ENCODE measurements around the gene SEMA3C.

DNA sequence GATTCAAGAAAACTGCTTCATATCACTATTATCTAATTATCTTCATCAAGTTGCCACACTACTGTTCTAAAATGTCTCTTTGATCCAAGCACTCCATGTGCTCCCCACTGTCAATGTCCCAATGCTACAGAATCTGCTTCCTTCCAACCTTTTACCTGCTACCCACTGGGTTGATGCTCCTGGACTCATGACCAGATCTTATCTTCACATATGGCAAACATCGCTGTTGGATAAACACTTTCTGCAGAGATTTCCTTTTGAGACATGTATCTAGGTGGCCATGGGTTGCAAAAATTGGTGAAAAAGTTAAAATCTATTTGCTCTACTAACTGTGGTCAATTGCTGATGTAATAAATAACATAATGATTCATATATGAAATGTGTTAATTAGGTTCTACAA is 24.5 kb upstream of the SEMA3C start:
- TF ChIP-seq POLR2A (IDR thresholded peaks at IDR 0.05) (no peak), EP300 (IDR thresholded peaks at IDR 0.05) (no peak)
- TF ChIP-seq, protein P1, sequence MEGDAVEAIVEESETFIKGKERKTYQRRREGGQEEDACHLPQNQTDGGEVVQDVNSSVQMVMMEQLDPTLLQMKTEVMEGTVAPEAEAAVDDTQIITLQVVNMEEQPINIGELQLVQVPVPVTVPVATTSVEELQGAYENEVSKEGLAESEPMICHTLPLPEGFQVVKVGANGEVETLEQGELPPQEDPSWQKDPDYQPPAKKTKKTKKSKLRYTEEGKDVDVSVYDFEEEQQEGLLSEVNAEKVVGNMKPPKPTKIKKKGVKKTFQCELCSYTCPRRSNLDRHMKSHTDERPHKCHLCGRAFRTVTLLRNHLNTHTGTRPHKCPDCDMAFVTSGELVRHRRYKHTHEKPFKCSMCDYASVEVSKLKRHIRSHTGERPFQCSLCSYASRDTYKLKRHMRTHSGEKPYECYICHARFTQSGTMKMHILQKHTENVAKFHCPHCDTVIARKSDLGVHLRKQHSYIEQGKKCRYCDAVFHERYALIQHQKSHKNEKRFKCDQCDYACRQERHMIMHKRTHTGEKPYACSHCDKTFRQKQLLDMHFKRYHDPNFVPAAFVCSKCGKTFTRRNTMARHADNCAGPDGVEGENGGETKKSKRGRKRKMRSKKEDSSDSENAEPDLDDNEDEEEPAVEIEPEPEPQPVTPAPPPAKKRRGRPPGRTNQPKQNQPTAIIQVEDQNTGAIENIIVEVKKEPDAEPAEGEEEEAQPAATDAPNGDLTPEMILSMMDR (IDR thresholded peaks at IDR 0.05) = no peak

All from sigmoid colon (tissue), 4 donors.